T-cell (primary cell): ENCODE measurements around the gene MMEL1. TPM values are rescaled to one million over a fixed set of nuclear protein-coding genes. Genes with fewer than 3 reads are reported as not detected.
"Not testable (repeated sequence)": the region's sequence is repeated elsewhere in the genome, so short reads cannot be mapped to it uniquely, and the experiment has no call there.

Experiments
- ATAC-seq, 4 experiments: fragments of 200-7000 bp in 3 of 4; fragments of 150-1000 bp in 1 of 4; cut with Tn5 transposase; replicated peaks in 1 of 4; 1 replicate in 3 of 4; 2 replicates in 1 of 4; pipeline ENCODE4 v1.10.0; 2021; ENCODE audit warnings: moderate library complexity in 3 of 4, mild to moderate bottlenecking in 2 of 4, moderate number of reproducible peaks in 1 of 4
- CTCF ChIA-PET, 2 donors: fragments of 300-600 bp; sonication (Branson Sonifier 250); formaldehyde crosslinking; loops; one replicate each; lab custom pipeline; 2022; ENCODE audit warnings: antibody characterized with exemption in 2 of 2; lab: Charles Lee
- POLR2A ChIA-PET, 2 donors: fragments of 300-600 bp; sonication (Branson Sonifier 250); formaldehyde crosslinking; loops; one replicate each; lab custom pipeline; 2022; ENCODE audit warnings: antibody characterized with exemption in 2 of 2; lab: Charles Lee
- DNase-seq, 35 experiments: peaks; one replicate each; pipeline versions ENCODE4 v3.0.0 to v3.0.0-alpha.2; 2013 to 2023
- H3K27ac ChIP-seq: one replicate; pipeline ENCODE4 v1.5.1; 2013; ENCODE audit warnings: low read length
- H3K27me3 ChIP-seq, 2 experiments: replicated peaks in 1 of 2; 1 replicate in 1 of 2; 2 replicates in 1 of 2; pipeline versions ENCODE4 v1.6.1 to v1.7.0; 2013; ENCODE audit warnings: low read length in 1 of 2, mixed read lengths in 1 of 2; ENCODE audit not compliant: control insufficient read depth in 2 of 2, insufficient read depth in 2 of 2; ENCODE audit errors: extremely low read depth in 1 of 2
- H3K36me3 ChIP-seq, 2 donors: 1 replicate in 1 of 2; 2 replicates in 1 of 2; pipeline versions ENCODE4 v1.6.1 to v1.7.0; 2013; ENCODE audit warnings: low read length in 1 of 2; ENCODE audit not compliant: control insufficient read depth in 2 of 2, insufficient read depth in 1 of 2; ENCODE audit errors: extremely low read depth in 1 of 2
- H3K4me1 ChIP-seq, 2 experiments: 1 replicate in 1 of 2; 2 replicates in 1 of 2; pipeline versions ENCODE4 v1.6.1 to v1.7.0; 2013; ENCODE audit warnings: low read length in 2 of 2, mixed read lengths in 1 of 2; ENCODE audit not compliant: insufficient read depth in 2 of 2, control insufficient read depth in 1 of 2; ENCODE audit errors: extremely low read depth in 1 of 2
- H3K4me3 ChIP-seq, 2 donors: 1 replicate in 1 of 2; 2 replicates in 1 of 2; pipeline versions ENCODE4 v1.5.1 to v1.7.0; 2013; ENCODE audit warnings: mild to moderate bottlenecking in 2 of 2, low read length in 1 of 2, moderate library complexity in 1 of 2; ENCODE audit not compliant: control insufficient read depth in 1 of 2; ENCODE audit errors: extremely low read depth in 1 of 2
- H3K9me3 ChIP-seq: 2 replicates; pipeline ENCODE4 v1.7.0; 2013
- H3K27ac Mint-ChIP-seq, 2 donors: one replicate each; pipeline ENCODE4 v1.8.0; 2020 to 2021; ENCODE audit warnings: mild to moderate bottlenecking in 2 of 2, mixed read lengths in 2 of 2
- H3K27me3 Mint-ChIP-seq, 2 donors: one replicate each; pipeline ENCODE4 v1.8.0; 2021 to 2022; ENCODE audit warnings: mixed read lengths in 2 of 2
- H3K36me3 Mint-ChIP-seq: one replicate; pipeline ENCODE4 v1.8.0; 2021; ENCODE audit warnings: mixed read lengths
- H3K4me1 Mint-ChIP-seq, 3 donors: one replicate each; pipeline ENCODE4 v1.8.0; 2020 to 2022; ENCODE audit warnings: mixed read lengths in 3 of 3, mild to moderate bottlenecking in 1 of 3
- H3K4me3 Mint-ChIP-seq, 3 donors: one replicate each; pipeline ENCODE4 v1.8.0; 2020 to 2022; ENCODE audit warnings: mild to moderate bottlenecking in 3 of 3, mixed read lengths in 3 of 3, moderate library complexity in 3 of 3
- H3K9me3 Mint-ChIP-seq, 3 donors: one replicate each; pipeline ENCODE4 v1.8.0; 2020 to 2022; ENCODE audit warnings: mixed read lengths in 3 of 3
- WGBS: methylation state at CpG from one replicate; pipeline ENCODE4 v1.1.5; 2013; ENCODE audit warnings: missing lambda C conversion rate; ENCODE audit not compliant: insufficient coverage; 5-methylcytosine and 5-hydroxymethylcytosine counted together
- total RNA-seq, 35 experiments: library from RNA in 6 of 35; stranded (reverse) in 6 of 35; fragments of 120-200 nt in 1 of 35; gene quantifications; one replicate each; pipeline versions ENCODE4 v1.2.1 to v1.2.4 and lab custom pipeline; 2013 to 2026

The MMEL1 gene
- total RNA-seq, 5 donors from 2014 or later (not counting 1 experiment from before 2014, with no cell fraction given) = 0.72 to 3.3 (median 1.0) TPM

DNA sequence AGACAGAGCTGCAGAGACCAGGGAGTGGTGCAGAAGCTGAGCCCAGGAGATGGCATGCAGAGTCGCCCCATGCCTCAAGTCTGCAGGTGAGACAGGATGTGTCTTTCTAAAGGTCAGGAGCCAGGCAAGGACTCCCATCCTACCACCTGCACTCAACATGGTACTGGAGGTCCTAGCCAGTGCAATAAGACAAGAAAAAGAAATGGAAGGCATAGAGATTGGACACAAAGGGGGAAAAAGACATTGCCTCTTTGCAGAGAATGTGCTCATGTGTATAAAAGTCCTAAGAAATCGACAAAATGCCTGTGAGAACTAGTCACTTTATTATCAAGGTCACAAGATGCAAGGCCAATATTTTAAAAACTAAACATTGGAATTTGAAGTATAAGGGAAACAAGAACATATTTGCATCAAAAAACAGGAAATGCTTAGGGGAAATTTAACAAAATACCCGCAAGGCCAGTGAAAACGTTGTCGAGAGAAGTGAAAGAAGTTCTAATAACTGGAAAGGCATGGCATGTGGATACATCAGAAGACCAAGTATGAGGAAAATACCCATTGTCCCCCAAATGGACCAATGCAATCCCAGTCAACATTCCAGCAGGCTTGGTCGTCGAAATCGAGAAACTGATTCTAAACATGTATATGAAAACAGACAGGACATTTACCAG lies 59.4 kb downstream of the MMEL1 start:
- H3K36me3 Mint-ChIP-seq = no peaks in the 10 kb centered on the region
- DNase-seq (no peak), ATAC-seq (no peak)
- POLR2A ChIA-PET = no interaction called here
- H3K9me3 Mint-ChIP-seq = peaks cover 2 to 18% (median 13%) of the 10 kb centered on the region in 3 donors
- no peaks in the 10 kb centered on the region for H3K36me3 ChIP-seq
- 73% methylated on average over 3 of the region's 8 CpGs for WGBS
- no peaks in the 10 kb centered on the region for H3K27me3 Mint-ChIP-seq
- no peak overlapping the region for H3K27ac ChIP-seq
- no peaks in the 10 kb centered on the region for H3K27me3 ChIP-seq
- no peak overlapping the region for H3K4me3 ChIP-seq
- peaks cover 7 to 31% of the 10 kb centered on the region in 2 experiments for H3K4me1 ChIP-seq
- no peak overlapping the region for H3K4me3 Mint-ChIP-seq
- H3K27ac Mint-ChIP-seq = no peak overlapping the region
- CTCF ChIA-PET = no interaction called here
- H3K9me3 ChIP-seq = no peaks in the 10 kb centered on the region
- peaks cover 13 to 22% (median 21%) of the 10 kb centered on the region in 3 donors for H3K4me1 Mint-ChIP-seq

DNA sequence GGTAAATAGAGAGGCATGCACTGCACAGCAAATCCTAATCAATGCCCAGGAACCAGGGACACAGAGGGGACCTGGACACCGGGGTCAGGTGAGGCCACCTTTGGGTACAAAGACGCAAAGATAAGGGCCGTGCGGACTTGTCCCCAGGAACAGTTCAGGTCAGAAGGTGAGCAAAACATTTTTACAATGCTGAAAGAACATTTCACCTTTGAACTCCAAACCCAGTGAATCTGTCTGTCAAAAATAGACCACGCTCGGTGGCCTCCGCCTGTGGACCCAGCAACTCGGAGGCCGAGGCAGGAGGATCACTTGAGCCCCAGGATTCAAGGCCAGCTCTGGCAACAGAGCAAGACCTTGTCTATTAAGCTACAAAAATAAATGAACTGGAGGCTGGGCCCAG lies 61.5 kb downstream of the MMEL1 start:
- POLR2A ChIA-PET = interaction anchor here in 1 of 2 donors (0.6 kb wide), 1 partner anchor 1207 kb away, joined by 3 read pairs; no protein-coding TSS in a partner anchor
- peaks cover 0 to 7% (median 5%) of the 10 kb centered on the region in 3 donors for H3K4me1 Mint-ChIP-seq

DNA sequence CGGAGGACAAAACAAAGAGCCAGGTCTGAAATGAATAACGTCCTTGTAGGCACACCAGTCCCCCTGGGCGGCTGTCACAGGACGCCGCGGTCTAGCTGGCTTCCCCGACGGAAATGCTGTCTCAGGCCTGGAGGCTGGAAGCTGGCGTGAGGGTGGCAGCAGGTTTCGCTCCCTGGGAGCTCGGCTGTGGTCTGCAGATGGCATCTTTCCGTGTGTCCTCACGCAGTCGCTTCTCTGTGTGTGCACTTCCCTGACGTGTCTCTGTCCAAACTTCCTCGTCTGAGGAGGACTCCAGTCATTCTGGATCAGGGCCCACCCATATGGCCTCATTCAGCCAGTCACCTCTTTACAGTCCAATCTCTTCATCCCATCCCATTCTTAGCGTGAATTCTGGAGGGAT lies 62.5 kb downstream of the MMEL1 start:
- Histone ChIP-seq H3K27me3 (no peaks in the 10 kb centered on the region), H3K4me1 (peaks cover 0 to under 1% of the 10 kb centered on the region in 2 experiments), H3K36me3 (no peaks in the 10 kb centered on the region), H3K27ac (no peak overlapping the region), H3K9me3 (no peaks in the 10 kb centered on the region), H3K4me3 (no peak overlapping the region)
- POLR2A ChIA-PET = no interaction called here
- H3K9me3 Mint-ChIP-seq = peaks cover 2 to 18% (median 13%) of the 10 kb centered on the region in 3 donors
- no peak for DNase-seq
- H3K4me3 Mint-ChIP-seq = no peak overlapping the region
- WGBS = 87% methylated on average over 13 of the region's 17 CpGs
- ATAC-seq = no peak
- H3K27ac Mint-ChIP-seq = no peak overlapping the region
- no peaks in the 10 kb centered on the region for H3K27me3 Mint-ChIP-seq
- no peaks in the 10 kb centered on the region for H3K36me3 Mint-ChIP-seq
- CTCF ChIA-PET = no interaction called here
- peaks cover 0 to 2% (median 0%) of the 10 kb centered on the region in 3 donors for H3K4me1 Mint-ChIP-seq

More for the DNA sequence above, 61.5 kb downstream of the MMEL1 start:
- Histone ChIP-seq H3K27ac (no peak overlapping the region), H3K36me3 (no peaks in the 10 kb centered on the region), H3K9me3 (no peaks in the 10 kb centered on the region), H3K4me1 (peaks cover 7 to 10% of the 10 kb centered on the region in 2 experiments), H3K4me3 (no peak overlapping the region), H3K27me3 (no peaks in the 10 kb centered on the region)
- ATAC-seq = no peak
- 100% methylated on average over 6 of the region's 9 CpGs for WGBS
- Mint-ChIP-seq H3K27me3 (no peaks in the 10 kb centered on the region), H3K27ac (no peak overlapping the region), H3K9me3 (peaks cover 2 to 18% (median 13%) of the 10 kb centered on the region in 3 donors), H3K4me3 (no peak overlapping the region), H3K36me3 (no peaks in the 10 kb centered on the region)
- no peak for DNase-seq
- CTCF ChIA-PET = no interaction called here

DNA sequence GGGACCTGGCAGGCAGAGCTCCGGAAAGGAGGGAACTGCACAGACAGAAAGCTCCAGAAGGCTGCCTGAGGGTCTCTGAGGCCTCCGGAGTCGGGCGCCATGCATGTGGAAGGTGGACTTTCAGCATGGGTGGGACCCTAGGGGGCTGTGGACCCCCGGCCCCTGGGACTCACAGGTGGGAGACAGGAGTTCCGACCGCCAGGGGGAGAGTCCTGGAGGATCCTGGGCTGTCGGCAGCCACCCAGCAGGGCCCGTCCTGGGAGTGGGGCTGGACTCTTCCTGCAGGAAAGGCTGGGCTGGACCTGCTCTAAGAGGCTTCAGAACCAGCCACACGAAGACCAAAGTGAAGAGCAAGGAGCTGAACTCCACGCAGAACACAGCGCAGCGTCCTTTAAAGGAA lies 63.1 kb downstream of the MMEL1 start:
- H3K4me3 Mint-ChIP-seq, ATAC-seq, POLR2A ChIA-PET, H3K36me3 Mint-ChIP-seq, H3K27me3 Mint-ChIP-seq, H3K27ac Mint-ChIP-seq, H3K27ac ChIP-seq, H3K4me3 ChIP-seq, H3K27me3 ChIP-seq, DNase-seq, H3K4me1 ChIP-seq, CTCF ChIA-PET, H3K36me3 ChIP-seq, H3K9me3 ChIP-seq, H3K4me1 Mint-ChIP-seq: not testable (repeated sequence)
- H3K9me3 Mint-ChIP-seq = peaks cover 2 to 18% (median 13%) of the 10 kb centered on the region in 3 donors
- WGBS = 90% methylated on average over 7 of the region's 13 CpGs

DNA sequence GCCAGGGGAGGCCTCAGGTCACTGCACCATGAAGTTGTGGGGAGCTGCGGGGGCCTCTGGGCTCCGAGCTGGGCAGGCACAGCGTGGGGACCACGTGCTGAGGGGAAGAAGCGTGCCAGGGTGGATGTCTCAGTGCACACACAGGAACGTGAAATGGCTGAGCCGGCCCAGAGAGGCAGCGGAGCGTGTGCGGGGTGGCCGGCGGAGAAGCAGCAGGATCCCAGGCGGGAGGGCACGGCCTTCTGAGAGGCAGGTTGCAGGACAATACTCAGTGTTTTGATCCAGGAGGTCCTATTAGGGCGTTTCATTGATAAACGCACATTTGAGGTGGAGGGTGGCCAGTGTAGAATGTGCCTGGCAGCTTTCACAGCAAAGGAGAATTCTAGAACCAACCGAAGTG lies 63.8 kb downstream of the MMEL1 start:
- no peak overlapping the region for H3K4me3 ChIP-seq
- peaks cover 2 to 16% (median 13%) of the 10 kb centered on the region in 3 donors for H3K9me3 Mint-ChIP-seq
- H3K36me3 ChIP-seq = no peaks in the 10 kb centered on the region
- H3K4me1 Mint-ChIP-seq = peaks cover 0 to 5% (median 0%) of the 10 kb centered on the region in 3 donors
- H3K4me3 Mint-ChIP-seq = no peak overlapping the region
- H3K9me3 ChIP-seq = no peaks in the 10 kb centered on the region
- ATAC-seq (no peak), DNase-seq (no peak)
- ChIA-PET POLR2A (no interaction called here), CTCF (no interaction called here)
- WGBS = 93% methylated on average over 13 of the region's 17 CpGs
- no peaks in the 10 kb centered on the region for H3K27me3 Mint-ChIP-seq
- no peak overlapping the region for H3K27ac Mint-ChIP-seq
- no peaks in the 10 kb centered on the region for H3K36me3 Mint-ChIP-seq
- H3K27me3 ChIP-seq = no peaks in the 10 kb centered on the region
- no peak overlapping the region for H3K27ac ChIP-seq
- no peaks in the 10 kb centered on the region for H3K4me1 ChIP-seq

DNA sequence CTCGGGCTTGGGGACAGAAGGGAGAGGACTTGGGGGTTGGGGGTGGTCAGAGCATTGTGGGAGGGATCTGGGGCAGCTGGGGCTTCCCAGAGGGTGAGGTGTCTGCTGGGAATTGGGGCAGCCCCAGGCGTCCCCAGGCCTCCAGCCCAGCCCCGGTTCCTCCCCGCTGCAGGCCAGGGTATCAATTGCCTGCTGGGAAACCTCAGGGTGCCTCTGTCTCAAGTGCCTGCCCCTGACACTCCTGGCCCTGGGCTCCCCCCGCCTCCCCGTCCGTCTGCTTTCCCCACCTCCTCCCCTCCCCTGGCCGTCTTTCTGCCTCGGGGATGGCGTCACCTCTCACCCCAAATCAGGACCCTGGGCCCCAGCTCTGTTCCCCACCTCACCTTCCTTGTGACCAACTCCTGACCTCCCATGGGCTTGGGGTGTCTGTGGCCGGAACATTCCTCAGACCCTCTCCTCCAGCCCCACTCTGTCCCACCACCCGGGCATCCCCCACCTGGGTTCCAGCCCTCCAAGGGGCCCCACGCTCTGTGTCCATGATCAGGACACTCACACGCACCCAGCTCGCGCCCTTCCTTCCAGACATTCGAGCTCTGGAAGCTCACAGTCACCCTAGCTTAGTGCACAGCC lies 64.5 kb downstream of the MMEL1 start:
- CTCF ChIA-PET, H3K27me3 Mint-ChIP-seq, H3K9me3 ChIP-seq, H3K4me1 Mint-ChIP-seq, H3K36me3 ChIP-seq, H3K27me3 ChIP-seq, H3K4me3 Mint-ChIP-seq, DNase-seq, ATAC-seq, H3K36me3 Mint-ChIP-seq, H3K4me1 ChIP-seq, H3K27ac ChIP-seq, H3K4me3 ChIP-seq, H3K9me3 Mint-ChIP-seq, H3K27ac Mint-ChIP-seq, POLR2A ChIA-PET: not testable (repeated sequence)
- 21% methylated on average over 2 of the region's 17 CpGs for WGBS
